Smooth muscle cell of the brain vasculature (primary cell): ENCODE results near the gene TSKU.
"Not testable (repeated sequence)": the region's sequence is repeated elsewhere in the genome, so short reads cannot be mapped to it uniquely, and the experiment has no call there.

ENCODE experiments used
- DNase-seq: peaks from one replicate; pipeline ENCODE4 v3.0.0-alpha.2; 2012; ENCODE audit warnings: low read depth, low spot score

Gene TSKU

DNA sequence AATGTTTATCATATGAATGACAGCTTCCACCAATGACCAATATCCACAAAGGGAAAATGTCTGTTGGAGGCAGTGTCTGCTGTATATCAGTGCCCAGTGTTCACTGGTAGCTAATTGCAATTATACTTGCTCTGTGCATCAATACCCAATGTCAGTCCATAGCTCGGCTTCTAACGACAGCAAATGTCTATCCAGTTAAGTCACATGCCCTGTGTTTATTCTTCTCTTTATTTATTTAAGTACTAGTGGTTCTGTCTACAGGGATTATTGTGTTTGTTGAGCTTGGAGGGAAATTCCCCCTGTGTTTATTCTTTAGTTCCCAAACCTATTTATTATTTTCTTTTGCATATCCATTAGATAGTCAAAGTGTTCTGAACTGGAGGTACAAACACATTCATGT, 18.6 kb downstream of the TSKU start:
- DNase-seq = no peak

DNA sequence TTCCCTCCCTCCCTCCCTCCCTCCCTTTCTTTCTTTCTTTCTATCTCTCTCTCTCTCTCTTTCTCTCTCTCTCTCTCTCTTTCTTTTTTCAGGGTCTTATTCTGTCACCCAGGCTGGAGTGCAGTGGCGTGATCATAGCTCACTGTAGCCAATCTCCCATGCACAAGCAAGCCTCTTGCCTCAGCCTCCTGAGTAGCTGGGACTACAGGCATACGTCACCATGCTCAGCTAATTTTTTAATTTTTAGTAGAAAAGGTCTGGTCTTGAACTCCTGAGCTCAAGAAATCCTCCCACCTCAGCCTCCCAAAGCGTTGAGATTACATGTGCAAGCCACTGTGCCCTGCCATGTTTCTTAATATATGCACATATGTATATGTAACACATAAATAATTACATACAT, 19.0 kb downstream of the TSKU start:
- no peak for DNase-seq

DNA sequence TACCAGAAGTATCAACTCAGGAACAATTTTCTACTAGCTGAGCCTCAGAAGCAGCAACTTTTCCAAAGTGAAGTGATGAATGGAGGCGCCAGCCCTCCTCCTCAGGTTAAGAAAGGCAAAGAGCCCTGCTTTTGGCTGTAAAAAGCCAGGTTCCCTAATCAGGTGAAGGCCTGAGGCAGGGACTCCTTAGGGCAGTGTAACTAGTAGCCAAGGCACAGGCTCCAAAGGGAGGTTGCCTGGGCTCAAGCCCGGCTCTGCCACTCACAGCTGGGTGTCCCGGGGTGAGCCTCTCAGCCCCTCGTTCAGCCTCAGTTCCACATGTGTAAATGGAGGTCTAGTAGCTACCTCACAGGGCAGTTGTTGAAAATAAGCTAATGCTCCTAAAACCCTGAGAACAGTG, 19.5 kb downstream of the TSKU start:
- no peak for DNase-seq

DNA sequence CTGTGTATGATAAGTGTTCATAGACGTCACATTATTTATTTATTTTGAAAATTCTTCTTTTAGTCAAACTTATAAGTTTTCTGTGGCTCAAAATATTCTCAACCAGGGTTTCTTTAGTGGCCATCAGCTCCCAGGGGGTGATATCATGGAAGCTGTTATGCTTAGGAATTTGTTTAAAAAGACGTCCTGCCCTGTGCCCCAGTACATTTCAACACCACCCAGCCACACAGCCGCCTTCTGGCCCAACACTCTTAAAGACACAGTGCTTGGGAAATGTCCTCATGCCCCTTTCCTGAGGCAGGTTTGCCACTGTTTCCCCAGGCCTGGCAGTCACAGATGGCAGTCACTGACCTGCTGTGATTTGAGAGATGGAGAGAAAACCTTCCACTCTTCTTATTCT, 19.9 kb downstream of the TSKU start:
- DNase-seq = no peak

DNA sequence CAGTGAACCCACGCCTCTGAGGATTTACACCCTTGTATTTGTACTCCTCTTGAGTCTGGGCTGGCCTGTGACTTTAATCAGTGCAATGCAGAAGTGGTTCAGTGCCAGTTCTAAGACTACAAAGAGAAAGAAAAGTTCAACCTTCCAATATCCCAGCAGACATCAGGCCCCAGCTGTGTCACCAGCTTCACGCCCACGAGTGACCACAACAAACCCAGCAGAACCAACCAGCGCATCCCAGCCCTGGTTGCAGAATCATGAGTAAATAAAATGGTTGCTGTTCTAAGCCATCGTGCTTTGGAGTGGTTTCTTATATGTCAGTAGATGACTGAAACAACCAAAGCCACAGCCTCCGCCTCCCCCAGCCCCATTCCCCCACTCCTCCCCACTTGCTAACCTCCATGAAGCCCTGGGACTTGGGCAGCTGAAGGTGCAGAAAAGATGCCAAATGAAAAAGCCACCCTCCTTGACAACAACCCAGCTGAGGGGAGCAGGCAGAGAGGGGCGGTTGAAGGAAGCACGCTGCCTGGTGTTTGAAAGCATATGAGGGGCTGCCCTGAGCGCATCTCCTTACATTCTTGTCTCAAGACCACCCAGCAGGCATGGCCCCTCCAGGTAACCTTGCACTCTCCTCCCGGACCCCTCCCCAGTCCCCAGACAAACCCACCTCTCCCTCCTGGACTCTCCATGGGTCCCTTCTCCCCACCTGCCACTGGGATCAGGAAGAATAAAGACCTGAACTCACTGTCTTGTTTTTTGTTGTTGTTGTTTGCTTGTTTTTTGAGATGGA, 20.9 kb downstream of the TSKU start:
- no peak for DNase-seq

DNA sequence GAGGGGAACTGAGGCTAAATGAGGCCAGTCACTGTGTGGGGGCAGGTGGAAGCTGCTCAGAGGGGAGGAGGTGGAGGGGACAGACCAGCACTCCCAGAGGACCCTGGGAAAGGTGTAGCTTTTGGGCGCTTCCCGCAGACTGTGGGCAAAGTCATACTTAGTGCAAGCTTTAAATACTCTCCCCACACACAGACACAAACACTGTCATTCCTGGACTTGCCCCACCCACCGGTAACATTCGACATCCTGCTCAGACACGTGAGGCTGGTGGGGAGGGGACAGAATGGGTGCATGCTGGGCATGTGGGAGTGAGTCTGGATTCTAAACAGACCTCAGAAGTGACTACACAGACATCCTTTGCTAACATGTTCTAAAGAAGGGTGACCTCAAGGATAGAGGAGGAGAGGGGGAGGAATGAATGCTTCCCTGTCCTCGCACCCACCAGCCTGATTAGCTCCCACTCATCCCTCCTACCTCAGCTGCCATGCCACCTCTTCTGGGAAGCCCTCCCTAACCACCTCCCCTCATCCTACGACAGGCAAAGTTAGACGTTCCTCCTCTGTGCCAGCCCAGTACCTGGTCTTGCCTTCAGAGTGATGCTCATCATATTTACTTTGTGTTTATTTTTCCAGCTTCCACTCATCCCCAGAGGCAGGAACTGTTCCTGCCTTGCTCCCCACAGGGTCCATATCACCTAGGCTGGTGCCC, 22.2 kb downstream of the TSKU start:
- no peak for DNase-seq

DNA sequence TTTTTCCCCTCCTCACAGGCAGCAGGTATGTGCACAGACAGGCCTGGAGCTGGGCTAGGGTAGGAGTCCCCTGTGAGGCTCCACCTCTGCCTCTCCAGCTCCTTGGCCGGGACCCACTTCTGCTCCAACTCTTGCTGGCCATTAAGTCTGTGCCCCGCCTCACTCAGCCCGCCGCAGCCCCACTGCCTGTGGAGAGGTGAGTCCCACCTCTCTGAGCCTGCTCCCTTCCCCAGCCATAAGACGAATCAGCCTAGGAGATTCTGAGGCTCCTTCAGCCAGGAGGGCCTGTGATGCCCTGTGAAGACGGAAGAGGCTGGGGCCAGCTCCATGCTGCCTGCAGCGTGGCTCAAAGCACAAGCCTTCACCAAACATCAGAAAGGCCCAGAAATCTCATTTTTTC, 23.0 kb downstream of the TSKU start:
- DNase-seq = no peak

DNA sequence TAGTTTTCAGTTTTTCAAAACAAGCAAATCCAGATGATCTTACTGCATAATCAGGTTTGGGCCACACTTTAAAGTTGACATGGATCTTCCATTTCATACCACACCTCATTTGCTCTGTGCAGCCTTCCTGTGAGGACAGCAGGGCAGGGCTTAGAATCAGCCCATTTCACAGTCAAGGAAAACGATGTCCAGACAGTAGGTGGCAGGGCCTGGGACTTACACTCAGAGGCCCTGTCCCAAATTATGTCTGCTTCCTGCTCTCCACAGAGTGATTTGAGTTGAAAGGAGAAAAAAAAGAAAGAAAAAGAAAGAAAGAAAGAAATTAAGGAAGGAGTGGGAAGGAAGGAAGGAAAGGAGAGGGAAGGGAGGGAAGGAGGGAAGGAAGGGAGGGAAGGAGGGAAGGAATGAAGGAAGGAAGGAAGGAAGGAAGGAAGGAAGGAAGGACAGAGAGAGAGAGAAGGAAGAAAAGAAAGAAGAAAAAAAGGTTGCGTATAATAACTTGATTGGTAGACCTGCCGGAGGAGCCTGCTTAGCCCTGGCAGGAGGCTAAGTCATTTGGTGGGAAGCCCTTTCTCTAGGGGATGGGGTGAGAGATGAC, 23.6 kb downstream of the TSKU start:
- no peak for DNase-seq

DNA sequence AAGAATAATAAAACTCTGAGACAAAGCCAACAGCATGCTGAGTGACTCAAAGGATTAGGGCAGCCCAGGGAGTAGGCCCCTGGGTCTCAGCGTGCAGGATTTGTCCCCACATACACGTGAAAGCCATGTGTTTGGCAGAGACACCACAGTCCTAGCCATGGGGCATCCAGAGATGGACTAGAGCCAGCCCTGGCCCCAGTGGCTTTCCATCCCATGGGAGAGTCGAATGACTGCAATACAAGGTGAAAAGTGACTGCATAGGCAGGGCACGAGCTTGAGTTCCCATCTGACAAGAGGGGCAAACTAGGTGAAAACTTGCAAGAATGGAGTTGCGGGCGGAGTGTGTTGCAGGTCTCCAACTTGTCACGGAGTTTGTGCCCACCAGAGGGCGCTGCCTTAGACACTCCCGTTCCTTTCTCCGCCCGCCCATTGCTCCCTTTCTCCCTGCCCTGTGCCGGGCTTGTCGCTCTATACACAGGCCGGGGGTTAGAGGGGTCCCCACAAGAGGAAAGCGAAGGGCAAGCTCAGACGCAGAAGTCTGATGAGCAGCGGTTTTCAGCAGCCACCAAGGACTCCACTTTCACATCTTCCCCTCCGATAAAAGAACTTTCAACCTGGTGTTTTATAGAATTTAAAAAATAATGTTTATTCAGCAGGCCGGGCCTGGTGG, 24.2 kb downstream of the TSKU start:
- DNase-seq = no peak

DNA sequence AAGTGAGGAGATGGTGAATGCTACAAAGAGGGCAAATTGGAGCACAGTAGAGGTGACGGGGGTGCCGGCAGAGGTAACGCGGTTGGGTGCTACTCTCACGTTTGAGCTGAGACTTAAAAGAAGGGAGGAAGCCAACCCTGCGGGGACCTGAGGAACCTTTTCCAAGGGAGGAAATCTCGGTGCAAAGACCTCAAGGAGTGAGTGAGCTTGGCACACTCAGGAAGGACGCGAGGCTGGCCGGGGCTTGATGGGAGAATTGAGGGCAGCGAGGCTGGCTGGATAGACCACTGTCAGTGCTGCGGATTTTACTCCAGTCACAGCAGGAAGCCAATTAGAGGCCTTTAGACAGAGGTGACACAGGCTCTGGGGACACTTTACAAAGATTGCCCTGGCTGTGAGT, 25.0 kb downstream of the TSKU start:
- DNase-seq = no peak

DNA sequence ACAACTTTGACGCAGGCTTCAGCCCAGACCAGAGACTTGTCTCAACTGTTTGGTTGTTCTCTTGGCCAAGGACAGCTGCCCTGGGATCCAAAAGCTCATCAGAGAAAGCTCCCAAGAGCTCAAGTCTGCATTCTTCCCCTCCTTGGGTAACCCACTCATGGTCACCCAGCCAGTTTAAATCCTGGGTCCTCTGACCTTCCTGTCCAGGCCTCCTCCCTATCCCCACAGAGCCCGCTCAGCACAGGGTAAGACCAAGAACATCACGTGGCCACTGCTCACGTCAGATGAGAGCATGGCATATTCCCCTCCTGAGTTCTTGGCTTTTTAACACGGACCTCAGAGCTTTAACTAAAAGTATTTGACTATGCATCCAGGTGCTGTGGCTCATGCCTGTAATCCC, 25.8 kb downstream of the TSKU start:
- no peak for DNase-seq

DNA sequence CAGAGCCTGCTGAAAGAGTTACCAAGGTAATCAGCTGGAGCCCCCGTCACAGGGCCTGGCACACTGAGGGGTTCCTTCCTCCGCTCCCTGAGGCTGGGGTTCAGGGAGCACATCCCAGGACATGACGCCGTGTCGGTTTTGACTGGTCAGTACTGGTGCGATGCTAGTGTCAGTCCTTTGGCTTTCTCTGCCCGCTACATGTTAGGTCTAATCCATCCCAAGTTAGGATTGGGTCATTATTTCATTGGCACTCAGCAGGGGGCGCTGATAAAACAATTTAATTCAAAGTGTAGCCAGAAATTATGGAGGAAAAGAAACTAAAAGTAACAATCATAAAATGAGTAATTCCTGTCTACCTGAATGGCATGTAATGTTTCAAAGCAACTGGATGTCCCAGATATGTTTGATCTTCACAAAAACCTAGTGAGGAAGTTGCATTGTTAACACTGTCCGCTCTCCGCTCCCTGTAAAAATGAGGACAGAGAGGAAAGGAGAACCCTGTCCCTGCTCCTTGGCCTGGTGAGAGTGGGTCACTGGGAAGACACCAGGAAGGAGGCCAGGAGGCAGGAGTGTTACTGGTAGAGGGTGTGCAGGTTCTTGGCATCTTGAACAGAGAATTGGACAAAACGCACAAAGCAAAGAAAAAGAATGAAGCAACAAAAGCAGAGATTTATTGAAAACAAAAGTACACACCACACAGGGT, 27.1 kb downstream of the TSKU start:
- no peak for DNase-seq

DNA sequence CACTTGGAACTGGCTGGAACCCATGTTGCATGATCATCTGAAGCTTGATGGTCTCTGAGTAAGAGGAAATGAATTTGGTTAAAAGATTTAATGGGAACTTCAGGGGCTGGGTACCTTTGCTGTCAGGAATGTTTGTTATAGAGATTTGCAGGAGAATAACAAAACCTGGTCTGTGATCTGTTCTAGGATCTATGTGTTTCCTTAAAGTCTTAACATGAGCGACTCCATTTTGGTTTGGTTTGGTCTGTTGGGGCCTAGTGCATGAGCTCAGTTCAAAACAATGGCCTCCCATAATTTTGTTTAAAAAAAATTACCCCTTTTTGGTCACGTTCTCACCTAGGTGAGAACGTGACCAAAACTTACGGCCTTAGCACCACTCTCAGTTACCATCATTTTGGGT, 28.1 kb downstream of the TSKU start:
- no peak for DNase-seq

DNA sequence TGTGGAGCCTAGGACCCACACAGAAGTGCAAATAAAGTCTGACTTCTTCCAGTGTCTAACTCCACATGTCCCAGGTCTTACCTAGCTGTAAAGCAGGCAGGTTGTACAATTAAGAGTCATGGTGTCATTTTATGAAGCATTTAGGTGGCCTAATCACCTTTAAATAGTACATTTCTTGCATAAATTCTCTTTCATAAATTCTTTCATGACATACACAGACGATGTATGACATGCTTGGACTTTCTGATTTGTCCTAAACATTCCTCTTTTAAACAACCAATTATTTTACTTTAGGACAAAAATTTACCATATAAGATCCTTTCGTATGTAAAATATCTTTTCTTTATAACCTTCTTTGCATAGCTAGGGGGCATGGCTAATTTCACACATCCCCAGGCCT, 31.3 kb downstream of the TSKU start:
- DNase-seq = no peak

DNA sequence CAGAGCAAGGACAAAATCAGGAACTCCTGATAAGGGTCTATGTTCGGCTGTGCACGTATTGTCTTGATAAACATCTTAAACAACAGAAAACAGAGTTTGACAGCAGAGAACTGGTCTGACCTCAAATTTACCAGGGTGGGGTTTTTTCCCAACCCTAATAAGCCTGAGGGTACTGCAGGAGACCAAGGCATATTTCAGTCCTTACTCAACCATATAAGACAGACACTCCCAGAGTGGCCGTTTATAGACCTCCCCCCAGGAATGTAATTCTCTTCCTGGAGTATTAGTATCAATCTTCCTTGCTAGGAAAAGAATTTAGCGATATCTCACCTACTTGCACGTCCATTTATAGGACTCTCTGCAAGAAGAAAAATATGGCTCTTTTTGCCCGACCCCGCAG, 32.5 kb downstream of the TSKU start:
- DNase-seq = not testable (repeated sequence)

DNA sequence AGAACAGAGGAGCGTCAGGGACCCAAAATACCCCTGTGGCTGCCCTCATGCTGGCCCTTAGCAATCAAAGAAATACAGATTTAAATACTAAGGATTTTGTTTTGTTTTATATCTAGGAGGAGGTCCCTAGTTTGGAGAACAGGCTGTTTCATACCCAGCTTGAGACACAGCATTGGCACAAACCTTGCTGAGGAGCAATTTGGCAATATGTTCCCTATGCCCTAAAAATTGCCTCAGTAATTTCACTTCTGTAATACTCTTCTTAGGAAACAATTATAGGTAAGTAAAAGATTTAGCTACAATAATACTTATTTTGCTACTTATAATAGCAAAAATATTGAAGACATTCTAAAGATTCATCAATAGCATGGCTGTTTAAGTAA, 37.0 kb downstream of the TSKU start:
- no peak for DNase-seq

DNA sequence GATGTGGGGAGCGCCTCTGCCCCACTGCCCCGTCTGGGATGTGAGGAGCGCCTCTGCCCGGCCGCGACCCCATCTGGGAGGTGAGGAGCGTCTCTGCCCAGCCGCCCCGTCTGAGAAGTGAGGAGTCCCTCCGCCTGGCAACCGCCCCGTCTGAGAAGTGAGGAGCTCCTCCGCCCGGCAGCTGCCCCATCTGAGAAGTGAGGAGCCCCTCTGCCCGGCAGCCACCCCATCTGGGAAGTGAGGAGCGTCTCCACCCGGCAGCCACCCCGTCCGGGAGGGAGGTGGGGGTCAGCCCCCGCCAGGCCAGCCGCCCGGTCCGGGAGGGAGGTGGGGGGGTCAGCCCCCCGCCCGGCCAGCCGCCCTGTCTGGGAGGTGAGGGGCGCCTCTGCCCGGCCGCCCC, 38.2 kb downstream of the TSKU start:
- DNase-seq = not testable (repeated sequence)

DNA sequence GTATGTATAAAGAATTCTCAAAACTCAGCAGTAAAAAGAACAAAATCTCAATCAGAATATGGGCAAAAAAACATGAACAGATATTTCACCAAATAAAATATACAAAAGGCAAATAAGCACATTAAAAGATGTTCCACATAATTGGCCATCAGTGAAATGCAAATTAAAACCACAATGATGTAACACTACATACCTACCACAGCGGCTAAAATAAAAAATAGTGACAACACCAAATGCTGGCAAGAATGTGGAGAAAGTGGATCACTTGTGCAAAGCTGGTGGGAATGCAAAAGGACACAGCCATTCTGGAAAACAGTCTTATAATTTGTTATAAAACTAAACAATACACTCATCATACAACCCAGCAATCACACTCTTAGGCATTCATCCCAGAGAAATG, 39.2 kb downstream of the TSKU start:
- no peak for DNase-seq

DNA sequence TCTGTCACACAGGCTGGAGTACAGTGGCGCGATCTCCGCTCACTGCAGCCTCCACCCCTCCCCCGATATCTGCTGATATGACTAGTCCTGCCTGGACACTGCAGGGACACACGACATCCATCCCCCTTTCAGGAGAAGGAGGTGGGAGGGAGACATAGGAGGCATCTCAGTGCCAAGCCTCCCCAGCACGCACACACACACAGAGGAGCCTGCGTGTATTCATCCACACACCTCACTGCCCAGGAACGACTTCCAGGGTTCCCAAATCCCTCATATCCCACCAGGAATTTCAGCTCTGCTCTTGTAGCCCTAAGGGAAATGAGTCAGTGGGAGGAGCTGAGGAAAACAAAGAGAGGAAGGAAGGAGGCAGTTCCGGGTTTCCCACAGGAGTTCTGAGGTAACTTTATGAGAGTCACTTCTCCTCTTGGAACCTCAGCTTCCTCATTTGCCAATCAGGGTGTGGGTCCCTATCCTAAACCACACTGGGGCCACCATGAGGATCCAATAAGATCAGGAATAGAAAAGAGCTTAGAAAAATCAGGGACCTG, 40.4 kb downstream of the TSKU start:
- no peak for DNase-seq

DNA sequence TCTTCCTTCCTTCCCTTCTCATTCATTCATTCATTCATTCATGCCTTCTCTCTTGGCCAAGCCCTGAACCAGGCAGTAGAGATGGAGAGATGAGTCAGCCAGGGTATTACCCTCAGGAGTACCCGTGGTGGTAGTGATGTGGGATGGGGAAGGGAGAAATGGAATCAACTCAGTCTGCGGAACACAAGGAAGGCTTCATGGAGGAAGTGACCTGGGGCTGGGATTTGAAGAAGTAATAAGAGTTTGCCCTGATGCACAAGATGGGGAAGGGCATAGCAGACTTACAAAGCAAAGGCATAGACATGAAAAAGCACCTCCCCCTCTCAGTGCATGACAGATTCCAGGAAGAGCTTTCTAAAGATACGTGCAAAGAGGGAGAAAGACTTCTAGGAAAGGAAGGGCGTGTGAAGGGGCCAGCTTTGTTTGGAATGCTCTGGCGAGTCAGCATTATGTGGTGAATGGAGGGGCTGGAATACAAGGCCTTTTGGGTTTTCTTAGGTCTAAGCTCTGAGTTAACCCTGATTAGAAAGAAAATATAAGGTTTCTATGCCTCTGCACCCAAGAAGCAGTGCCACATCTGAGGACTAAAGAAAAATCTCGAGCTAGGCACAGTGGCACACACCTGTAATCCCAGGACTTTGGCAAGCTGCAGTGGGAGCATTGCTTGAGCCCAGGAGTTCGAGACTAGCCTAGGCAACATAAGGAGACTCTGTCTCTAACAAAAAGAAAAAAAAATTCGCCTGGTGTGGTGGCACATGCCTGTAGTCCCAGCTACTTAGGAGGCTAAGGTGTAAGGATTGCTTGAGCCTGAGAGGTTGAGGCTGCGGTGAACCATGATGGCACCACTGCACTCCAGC, 41.2 kb downstream of the TSKU start:
- DNase-seq = no peak
